ENCODE results near the gene NR2C2. TPM values are rescaled to one million over a fixed set of nuclear protein-coding genes. Genes with fewer than 3 reads are reported as not detected.

The NR2C2 gene
- total RNA-seq, 2 experiments from 2014 or later, result 47.1 to 47.4 TPM

- POLR2A ChIA-PET, result no interaction called here
- Mint-ChIP-seq H3K27ac (no peak overlapping the region), H3K9me3 (no peaks in the 10 kb centered on the region), H3K36me3 (ENCODE audit: low read depth) (peaks cover 2% of the 10 kb centered on the region), H3K4me1 (ENCODE audit: low read depth) (peaks cover 49% of the 10 kb centered on the region), H3K27me3 (no peaks in the 10 kb centered on the region), H3K4me3 (no peak overlapping the region)
- intact Hi-C loops (cut with micrococcal nuclease), result no loop called here
- no peak for TF ChIP-seq CTCF (IDR thresholded peaks at IDR 0.05)
- DNase-seq (no peak), ATAC-seq (no peak)
- CTCF ChIA-PET, result interaction anchor here (0.8 to 1.3 kb wide), 2 partner anchors 24 to 69 kb away, joined by 3 to 5 read pairs; no protein-coding TSS in a partner anchor
Observed at GRCh38 chr3:14989943-14990779, 42.8 kb downstream of the NR2C2 start.

- H3K4me3 Mint-ChIP-seq, result no peak overlapping the region
- no peak for TF ChIP-seq CTCF (IDR thresholded peaks at IDR 0.05)
- no peaks in the 10 kb centered on the region for H3K9me3 Mint-ChIP-seq
- intact Hi-C loops (cut with micrococcal nuclease), result no loop called here
- ChIA-PET POLR2A (interaction anchor here (1.2 kb wide), 1 partner anchor 57 kb away, joined by 3 read pairs; no protein-coding TSS in a partner anchor), CTCF (interaction anchor here (0.8 to 1.0 kb wide), 2 partner anchors 69 to 118 kb away, joined by 3 read pairs; no protein-coding TSS in a partner anchor)
- no peak overlapping the region for H3K27ac Mint-ChIP-seq
- H3K27me3 Mint-ChIP-seq, result no peaks in the 10 kb centered on the region
- peaks cover 5% of the 10 kb centered on the region for H3K36me3 Mint-ChIP-seq (ENCODE audit: low read depth)
- DNase-seq, result no peak
- no peak for ATAC-seq
- peaks cover 51% of the 10 kb centered on the region for H3K4me1 Mint-ChIP-seq (ENCODE audit: low read depth)
Observed at GRCh38 chr3:14990780-14991148, 43.4 kb downstream of the NR2C2 start.

GRCh38 chr3:14991151-14991742, 43.9 kb downstream of the NR2C2 start:
- POLR2A ChIA-PET, result interaction anchor here (1.2 kb wide), 1 partner anchor 56 kb away, joined by 3 read pairs; no protein-coding TSS in a partner anchor
- peaks cover 48% of the 10 kb centered on the region for H3K4me1 Mint-ChIP-seq (ENCODE audit: low read depth)

GRCh38 chr3:14991818-14992612, 44.6 kb downstream of the NR2C2 start:
- POLR2A ChIA-PET, result interaction anchor here (1.2 kb wide), 1 partner anchor 55 kb away, joined by 3 read pairs; no protein-coding TSS in a partner anchor

More at GRCh38 chr3:14991151-14991742, 43.9 kb downstream of the NR2C2 start:
- intact Hi-C loops (cut with micrococcal nuclease), result no loop called here
- H3K4me3 Mint-ChIP-seq, result no peak overlapping the region
- H3K9me3 Mint-ChIP-seq, result no peaks in the 10 kb centered on the region
- H3K27ac Mint-ChIP-seq, result no peak overlapping the region
- ATAC-seq, result no peak
- CTCF ChIA-PET, result interaction anchor here (0.8 to 1.0 kb wide), 2 partner anchors 70 to 118 kb away, joined by 3 read pairs; no protein-coding TSS in a partner anchor
- peaks cover 5% of the 10 kb centered on the region for H3K36me3 Mint-ChIP-seq (ENCODE audit: low read depth)
- no peak for TF ChIP-seq CTCF (IDR thresholded peaks at IDR 0.05)
- H3K27me3 Mint-ChIP-seq, result no peaks in the 10 kb centered on the region
- no peak for DNase-seq

More at GRCh38 chr3:14991818-14992612, 44.6 kb downstream of the NR2C2 start:
- TF ChIP-seq CTCF (IDR thresholded peaks at IDR 0.05), result no peak
- Mint-ChIP-seq H3K9me3 (no peaks in the 10 kb centered on the region), H3K4me3 (no peak overlapping the region), H3K27ac (no peak overlapping the region), H3K4me1 (ENCODE audit: low read depth) (peaks cover 43% of the 10 kb centered on the region), H3K27me3 (no peaks in the 10 kb centered on the region), H3K36me3 (ENCODE audit: low read depth) (peaks cover 5% of the 10 kb centered on the region)
- DNase-seq, result no peak
- CTCF ChIA-PET, result interaction anchor here (1.0 kb wide), 1 partner anchor 117 kb away, joined by 3 read pairs; no protein-coding TSS in a partner anchor
- ATAC-seq, result no peak
- intact Hi-C loops (cut with micrococcal nuclease), result no loop called here

Measured in activated CD8-positive, alpha-beta T cell treated with anti-CD3 and anti-CD28 coated beads for 36 hours (primary cell).